ENCODE measurements around the gene VMP1. TPM values are rescaled to one million over a fixed set of nuclear protein-coding genes. Genes with fewer than 3 reads are reported as not detected.
"Not testable (repeated sequence)": the region's sequence is repeated elsewhere in the genome, so short reads cannot be mapped to it uniquely, and the experiment has no call there.

The VMP1 gene
- total RNA-seq, 1 experiment from 2014 or later = 83.1 TPM

GRCh38 chr17:59786536-59787319 is 79.3 kb downstream of the VMP1 start:
- Mint-ChIP-seq H3K4me3 (no peak overlapping the region), H3K4me1 (peaks cover 36 to 40% of the 10 kb centered on the region in 2 experiments), H3K9me3 (no peaks in the 10 kb centered on the region), H3K27me3 (ENCODE audit: low read depth) (no peaks in the 10 kb centered on the region), H3K27ac (peak overlapping the region; percentile 12 to 88 (median 23)), H3K36me3 (ENCODE audit: insufficient read depth in 1 of 3, low read depth in 3 of 3) (peaks cover 0 to 1% (median 0%) of the 10 kb centered on the region in 3 experiments; a peak in 1 of 7 replicates)
- TF ChIP-seq, protein P1, sequence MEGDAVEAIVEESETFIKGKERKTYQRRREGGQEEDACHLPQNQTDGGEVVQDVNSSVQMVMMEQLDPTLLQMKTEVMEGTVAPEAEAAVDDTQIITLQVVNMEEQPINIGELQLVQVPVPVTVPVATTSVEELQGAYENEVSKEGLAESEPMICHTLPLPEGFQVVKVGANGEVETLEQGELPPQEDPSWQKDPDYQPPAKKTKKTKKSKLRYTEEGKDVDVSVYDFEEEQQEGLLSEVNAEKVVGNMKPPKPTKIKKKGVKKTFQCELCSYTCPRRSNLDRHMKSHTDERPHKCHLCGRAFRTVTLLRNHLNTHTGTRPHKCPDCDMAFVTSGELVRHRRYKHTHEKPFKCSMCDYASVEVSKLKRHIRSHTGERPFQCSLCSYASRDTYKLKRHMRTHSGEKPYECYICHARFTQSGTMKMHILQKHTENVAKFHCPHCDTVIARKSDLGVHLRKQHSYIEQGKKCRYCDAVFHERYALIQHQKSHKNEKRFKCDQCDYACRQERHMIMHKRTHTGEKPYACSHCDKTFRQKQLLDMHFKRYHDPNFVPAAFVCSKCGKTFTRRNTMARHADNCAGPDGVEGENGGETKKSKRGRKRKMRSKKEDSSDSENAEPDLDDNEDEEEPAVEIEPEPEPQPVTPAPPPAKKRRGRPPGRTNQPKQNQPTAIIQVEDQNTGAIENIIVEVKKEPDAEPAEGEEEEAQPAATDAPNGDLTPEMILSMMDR (conservative IDR thresholded peaks at IDR 0.05) = no peak
- Histone ChIP-seq H3T11ph (ENCODE audit: low read length) (no peak overlapping the region), H2AFZ (ENCODE audit: low read length) (no peak overlapping the region), H3K27me3 (ENCODE audit: insufficient read depth, low read length) (no peaks in the 10 kb centered on the region), H3K9me3 (ENCODE audit: control insufficient read depth, low read depth, low read length) (no peaks in the 10 kb centered on the region), H3K23ac (ENCODE audit: insufficient read length, low read depth, low read length) (no peak overlapping the region), H3K4ac (ENCODE audit: low read depth, low read length) (no peak overlapping the region), H2BK120ac (ENCODE audit: low read depth, low read length, poor library complexity, severe bottlenecking) (no peak overlapping the region), H2BK20ac (ENCODE audit: low read depth, low read length, poor library complexity, severe bottlenecking) (no peak overlapping the region), H3K27ac (ENCODE audit: insufficient read length, low read depth, low read length) (peak overlapping the region; percentile 44), H2AK5ac (ENCODE audit: insufficient read length, low read length) (no peak overlapping the region), H4K5ac (ENCODE audit: insufficient read length, low read depth, low read length) (no peak overlapping the region), H2BK5ac (ENCODE audit: insufficient read length, low read length) (no peak overlapping the region), H3K4me2 (ENCODE audit: insufficient read depth, insufficient read length, low read length) (no peak overlapping the region), H3K9ac (ENCODE audit: extremely low read depth, insufficient read length, low read length) (no peak overlapping the region), H2BK15ac (ENCODE audit: low read depth, low read length) (no peak overlapping the region), H3K79me2 (ENCODE audit: insufficient read depth, low read length) (no peaks in the 10 kb centered on the region), H3K79me1 (ENCODE audit: insufficient read depth, low read depth, low read length, poor library complexity, severe bottlenecking) (no peaks in the 10 kb centered on the region), H4K8ac (replicated peaks; ENCODE audit: insufficient read length, low read depth, low read length) (no peak overlapping the region), H4K91ac (ENCODE audit: insufficient read length, low read depth, low read length) (no peak overlapping the region), H3K4me1 (ENCODE audit: insufficient read depth, low read length) (peaks cover 5% of the 10 kb centered on the region; the same call in 1 of the 2 replicates), H3K56ac (ENCODE audit: insufficient read length, low read depth, low read length) (no peak overlapping the region), H3K23me2 (ENCODE audit: insufficient read length, low read depth, low read length, poor library complexity, severe bottlenecking) (no peaks in the 10 kb centered on the region), H2BK12ac (ENCODE audit: insufficient read length, low read depth, low read length) (no peak overlapping the region), H3K14ac (ENCODE audit: insufficient read depth, low read length) (no peak overlapping the region), H3K18ac (ENCODE audit: insufficient read length, low read depth, low read length) (no peak overlapping the region), H4K20me1 (ENCODE audit: control insufficient read depth, insufficient read depth, insufficient read length) (no peaks in the 10 kb centered on the region)
- DNase-seq = peak; percentile 62
- 100% methylated on average over 1 of the region's 8 CpGs for WGBS (ENCODE audit: extremely low coverage, insufficient read length, low lambda C conversion rate)

GRCh38 chr17:59789849-59790248 is 82.4 kb downstream of the VMP1 start:
- WGBS (ENCODE audit: extremely low coverage, insufficient read length, low lambda C conversion rate) = no CpG with 5 or more reads among the region's 8 CpGs
- not testable (repeated sequence) for H4K20me1 ChIP-seq (ENCODE audit: control insufficient read depth, insufficient read depth, insufficient read length); H3K23me2 ChIP-seq (ENCODE audit: insufficient read length, low read depth, low read length, poor library complexity, severe bottlenecking); H3K27me3 ChIP-seq (ENCODE audit: insufficient read depth, low read length); H4K91ac ChIP-seq (ENCODE audit: insufficient read length, low read depth, low read length); H3K18ac ChIP-seq (ENCODE audit: insufficient read length, low read depth, low read length); H3K4me1 ChIP-seq (ENCODE audit: insufficient read depth, low read length); H3K9ac ChIP-seq (ENCODE audit: extremely low read depth, insufficient read length, low read length); H2BK20ac ChIP-seq (ENCODE audit: low read depth, low read length, poor library complexity, severe bottlenecking); H4K8ac ChIP-seq (replicated peaks; ENCODE audit: insufficient read length, low read depth, low read length); H3K4ac ChIP-seq (ENCODE audit: low read depth, low read length); H3T11ph ChIP-seq (ENCODE audit: low read length); H3K23ac ChIP-seq (ENCODE audit: insufficient read length, low read depth, low read length); H3K27me3 Mint-ChIP-seq (ENCODE audit: low read depth); H3K9me3 ChIP-seq (ENCODE audit: control insufficient read depth, low read depth, low read length); H3K27ac ChIP-seq (ENCODE audit: insufficient read length, low read depth, low read length); H2BK15ac ChIP-seq (ENCODE audit: low read depth, low read length); H2BK5ac ChIP-seq (ENCODE audit: insufficient read length, low read length); H3K4me2 ChIP-seq (ENCODE audit: insufficient read depth, insufficient read length, low read length); H3K79me2 ChIP-seq (ENCODE audit: insufficient read depth, low read length); H4K5ac ChIP-seq (ENCODE audit: insufficient read length, low read depth, low read length); H2BK120ac ChIP-seq (ENCODE audit: low read depth, low read length, poor library complexity, severe bottlenecking); H2AK5ac ChIP-seq (ENCODE audit: insufficient read length, low read length); H3K4me3 Mint-ChIP-seq; H2BK12ac ChIP-seq (ENCODE audit: insufficient read length, low read depth, low read length); H3K14ac ChIP-seq (ENCODE audit: insufficient read depth, low read length); H3K56ac ChIP-seq (ENCODE audit: insufficient read length, low read depth, low read length); H3K79me1 ChIP-seq (ENCODE audit: insufficient read depth, low read depth, low read length, poor library complexity, severe bottlenecking); H3K9me3 Mint-ChIP-seq; DNase-seq; H3K36me3 Mint-ChIP-seq (ENCODE audit: insufficient read depth in 1 of 3, low read depth in 3 of 3); H2AFZ ChIP-seq (ENCODE audit: low read length)
- H3K4me1 Mint-ChIP-seq = peaks cover 19% of the 10 kb centered on the region in 2 experiments
- H3K27ac Mint-ChIP-seq = peak overlapping the region in 1 of 3 experiments; percentile 51; a peak in 1 of 7 replicates

Data from H9 (cell line).